Measurements from ENCODE around the gene KRTAP10-11. TPM values are rescaled to one million over a fixed set of nuclear protein-coding genes. Genes with fewer than 3 reads are reported as not detected.
A peak's percentile ranks its signal among the peaks of the same experiment; 100 is the strongest.
"Not testable (repeated sequence)": the region's sequence is repeated elsewhere in the genome, so short reads cannot be mapped to it uniquely, and the experiment has no call there.

Gene KRTAP10-11
- total RNA-seq, 1 donor = not detected

GRCh38 chr21:44658913-44659595 is 12.8 kb downstream of the KRTAP10-11 start:
- DNase-seq (ENCODE audit: low read depth in 2 of 3, low spot score in 2 of 3) = no peak

- not testable (repeated sequence) for DNase-seq (ENCODE audit: low read depth in 2 of 3, low spot score in 2 of 3)
Observed at GRCh38 chr21:44661567-44661966, 15.4 kb downstream of the KRTAP10-11 start.

DNA sequence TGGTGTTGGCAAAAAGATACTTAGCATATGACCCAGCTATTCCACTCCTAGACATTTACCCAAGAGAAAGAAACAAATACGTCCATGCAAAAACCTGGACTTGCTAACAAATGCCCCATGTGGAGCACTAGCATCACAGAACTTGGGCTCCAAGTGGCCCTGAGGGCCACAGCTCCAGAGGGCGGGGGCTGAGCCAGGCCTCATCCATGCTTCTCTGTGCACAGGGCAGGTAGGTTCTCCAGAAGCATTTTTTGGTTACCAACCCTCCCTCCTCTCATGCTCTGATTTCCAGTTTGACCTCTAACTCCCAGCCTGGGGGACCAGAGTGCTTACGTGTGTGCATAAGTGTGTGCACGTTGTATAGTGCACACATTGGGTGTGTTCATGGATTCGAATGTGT is 18.5 kb downstream of the KRTAP10-11 start:
- no peak for DNase-seq (ENCODE audit: low read depth in 2 of 3, low spot score in 2 of 3)

- no peak for DNase-seq (ENCODE audit: low read depth in 2 of 3, low spot score in 2 of 3)
Observed at GRCh38 chr21:44666401-44667320, 20.4 kb downstream of the KRTAP10-11 start, which contains the start of gene KRTAP12-2. TSS of gene KRTAP12-2 (minus strand) at chr21:44666927. CDS start at chr21:44666886, 41 bp downstream.

DNA sequence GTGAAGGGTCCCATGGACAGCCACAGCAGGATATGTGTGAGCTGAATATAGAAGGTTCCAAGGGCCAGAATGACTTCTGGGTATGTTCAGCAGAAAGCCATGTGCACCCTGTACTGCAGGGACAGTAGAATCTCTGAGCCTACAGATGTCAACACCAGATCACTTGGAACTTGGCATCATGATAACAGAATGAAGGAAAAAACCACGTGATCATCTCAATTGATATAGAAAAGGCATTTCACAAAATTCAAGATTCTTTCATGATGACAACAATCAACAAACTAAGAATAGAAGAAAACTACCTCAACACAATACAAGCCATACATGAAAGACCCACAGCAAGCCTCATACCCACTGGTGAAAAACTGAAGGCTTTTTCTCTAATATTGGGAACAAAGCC is 21.4 kb downstream of the KRTAP10-11 start:
- DNase-seq (ENCODE audit: low read depth in 2 of 3, low spot score in 2 of 3) = no peak

DNA sequence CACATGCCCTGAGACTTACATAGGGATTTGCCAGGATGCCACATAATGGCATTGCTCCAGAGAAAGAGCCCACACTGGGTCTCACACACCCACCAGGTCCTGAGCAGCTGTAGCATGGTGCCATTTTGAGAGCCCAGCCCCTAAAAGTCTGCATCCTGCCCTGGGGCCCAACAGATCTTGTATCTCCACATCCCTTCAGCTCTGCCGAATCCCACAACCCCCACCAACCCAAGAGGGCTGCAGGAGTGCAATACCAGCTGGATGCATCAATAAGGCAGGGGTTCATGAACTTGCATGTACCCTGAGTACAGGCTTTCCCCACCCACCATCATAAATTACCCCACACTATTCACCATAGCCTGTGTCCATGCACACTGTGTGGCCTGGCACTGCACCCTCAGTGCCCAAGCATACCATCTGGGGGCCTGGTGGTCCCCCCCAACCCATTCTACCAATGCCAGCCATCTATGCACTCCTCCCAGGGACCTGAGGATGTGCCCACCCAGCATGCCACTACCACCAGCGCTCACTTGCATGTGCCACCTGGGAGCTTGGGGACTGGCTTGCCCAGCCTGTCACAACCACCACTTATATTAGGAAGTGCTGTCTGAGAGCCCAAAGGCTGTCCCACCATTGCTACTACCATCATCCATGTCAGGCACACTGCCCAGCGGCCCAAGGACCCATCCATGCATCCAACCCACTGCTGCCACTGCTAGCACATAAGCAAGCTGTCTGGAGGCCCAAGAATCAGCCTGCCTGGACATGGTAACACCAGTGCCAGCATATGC is 24.6 kb downstream of the KRTAP10-11 start:
- DNase-seq (ENCODE audit: low read depth in 2 of 3, low spot score in 2 of 3) = no peak

GRCh38 chr21:44671911-44672310 is 25.7 kb downstream of the KRTAP10-11 start:
- DNase-seq (ENCODE audit: low read depth in 2 of 3, low spot score in 2 of 3) = no peak

- no peak for DNase-seq (ENCODE audit: low read depth in 2 of 3, low spot score in 2 of 3)
Observed at GRCh38 chr21:44677881-44678280, 31.7 kb downstream of the KRTAP10-11 start.

- no peak for DNase-seq (ENCODE audit: low read depth in 2 of 3, low spot score in 2 of 3)
Observed at GRCh38 chr21:44681152-44681551, 34.9 kb downstream of the KRTAP10-11 start.

DNA sequence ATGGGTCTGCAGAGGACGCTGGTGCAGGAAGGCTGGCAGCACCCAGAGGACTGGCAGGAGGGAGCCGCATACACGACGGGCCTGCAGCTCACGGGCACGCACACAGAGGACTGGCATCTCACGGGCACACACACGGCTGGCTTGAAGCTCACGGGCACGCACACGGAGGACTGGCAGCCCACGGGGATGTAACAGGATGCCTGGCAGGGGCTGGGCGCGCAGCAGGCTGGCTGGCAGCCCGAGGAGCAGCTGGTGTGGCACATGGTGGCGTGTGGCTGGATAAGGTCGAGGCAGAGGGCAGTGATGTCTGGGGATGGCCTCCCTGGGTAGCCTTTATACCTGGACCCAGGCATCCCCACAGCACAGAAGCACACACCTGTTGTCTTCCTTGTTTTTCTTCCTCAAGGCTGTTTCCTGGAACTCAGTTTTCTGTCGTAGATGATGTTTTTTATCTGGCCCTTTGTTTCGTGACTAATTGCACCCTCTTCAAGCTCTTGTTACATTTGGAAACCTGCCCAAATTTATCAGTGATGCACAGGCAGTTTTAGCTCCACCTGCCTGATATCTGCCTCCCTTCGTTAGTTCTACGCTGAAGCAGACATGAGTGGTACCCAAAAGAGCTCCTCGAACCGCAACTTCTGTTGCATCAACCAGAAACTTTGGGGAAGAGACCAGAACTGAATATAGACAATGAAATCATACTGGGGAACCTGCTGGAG is 35.8 kb downstream of the KRTAP10-11 start, which contains the start of gene KRTAP12-1:
Gene KRTAP12-1 (minus strand): TSS at position 303 of the 719 bp plus-strand sequence. CDS start 40 bp downstream, at position 263.
- no peak for DNase-seq (ENCODE audit: low read depth in 2 of 3, low spot score in 2 of 3)

GRCh38 chr21:44682580-44683151 is 36.5 kb downstream of the KRTAP10-11 start:
- DNase-seq (ENCODE audit: low read depth in 2 of 3, low spot score in 2 of 3) = no peak

GRCh38 chr21:44684077-44684476 is 37.9 kb downstream of the KRTAP10-11 start:
- DNase-seq (ENCODE audit: low read depth in 2 of 3, low spot score in 2 of 3) = no peak

GRCh38 chr21:44684483-44684882 is 38.3 kb downstream of the KRTAP10-11 start:
- DNase-seq (ENCODE audit: low read depth in 2 of 3, low spot score in 2 of 3) = no peak

DNA sequence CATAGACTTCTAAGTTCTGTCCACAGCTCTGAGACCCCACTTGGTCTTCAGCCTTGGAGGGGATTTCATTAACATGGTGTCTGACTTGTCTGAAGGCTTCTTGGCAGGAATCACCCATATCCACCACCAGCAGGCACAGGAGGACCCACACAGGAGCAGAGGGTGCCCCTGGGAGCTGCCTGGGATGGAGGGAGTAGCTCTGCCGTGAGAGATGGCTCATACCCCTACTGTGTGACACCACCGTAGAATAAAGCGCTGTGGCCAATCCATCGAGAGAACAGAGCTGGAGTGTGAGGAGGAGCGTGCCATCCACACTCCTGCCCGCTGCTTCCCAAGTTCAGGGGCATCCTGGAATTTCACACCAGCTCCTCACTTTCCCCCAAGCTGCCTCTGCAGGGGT is 38.8 kb downstream of the KRTAP10-11 start:
- not testable (repeated sequence) for DNase-seq (ENCODE audit: low read depth in 2 of 3, low spot score in 2 of 3)

DNA sequence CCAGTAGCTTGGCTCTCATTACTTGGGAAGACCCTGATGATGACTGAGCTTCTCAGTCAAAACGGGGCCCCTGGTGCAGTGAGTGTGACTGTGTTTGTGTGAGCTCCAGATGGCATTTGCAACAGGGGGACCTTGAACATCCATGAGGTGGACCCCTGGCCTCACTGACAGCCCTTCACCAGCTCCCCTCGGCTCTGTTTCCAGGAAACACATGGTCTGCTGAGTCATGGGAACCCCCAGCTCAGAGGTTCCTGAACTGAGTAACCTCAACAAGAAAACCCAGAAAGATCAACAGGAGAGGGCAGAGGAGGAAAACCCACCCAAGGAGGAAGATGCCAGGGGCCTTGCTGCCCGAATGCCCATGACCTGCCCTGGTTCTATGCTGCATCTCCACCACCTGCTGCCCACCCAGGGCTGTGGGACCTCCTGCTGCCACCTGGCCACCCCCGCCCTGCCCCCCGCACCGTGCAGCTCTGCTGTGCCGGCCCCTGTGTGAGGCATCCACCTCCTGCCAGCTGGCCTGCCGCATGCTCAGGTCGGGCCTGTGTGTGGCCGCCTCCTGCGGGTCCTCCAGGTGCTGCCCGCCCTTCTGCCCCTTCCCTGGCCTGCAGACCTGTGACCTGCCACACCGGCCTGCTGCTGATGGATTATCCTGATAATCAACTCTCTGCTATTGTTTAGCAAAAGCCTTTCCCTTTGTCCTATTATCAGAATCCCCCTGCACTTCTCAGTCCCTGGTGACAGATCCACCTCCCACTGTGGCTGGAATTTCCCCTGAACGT is 40.0 kb downstream of the KRTAP10-11 start:
- DNase-seq (ENCODE audit: low read depth in 2 of 3, low spot score in 2 of 3) = peak in 2 of 3 donors; percentile 78 to 84

GRCh38 chr21:44686843-44687561 is 40.8 kb downstream of the KRTAP10-11 start:
- DNase-seq (ENCODE audit: low read depth in 2 of 3, low spot score in 2 of 3) = no peak

DNA sequence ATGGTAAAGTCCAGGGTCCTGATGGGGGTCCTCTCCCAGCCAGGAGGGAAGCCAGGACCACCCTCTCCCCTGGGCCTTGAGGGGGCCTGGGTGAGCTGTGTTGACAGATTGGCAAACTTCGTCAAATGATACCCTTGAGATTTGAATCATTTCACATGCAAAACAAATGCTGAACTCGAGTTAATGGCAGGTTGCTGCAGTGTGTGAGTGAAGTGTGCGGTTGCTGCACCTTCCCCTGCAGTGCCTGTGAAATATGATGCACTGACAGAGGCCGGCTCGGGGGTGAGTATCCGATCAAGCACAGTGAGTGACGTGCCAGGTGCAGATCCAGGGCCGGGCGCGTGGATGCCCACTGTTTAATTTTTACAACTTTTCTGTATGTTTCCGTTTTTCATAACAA is 41.5 kb downstream of the KRTAP10-11 start:
- DNase-seq (ENCODE audit: low read depth in 2 of 3, low spot score in 2 of 3) = no peak

GRCh38 chr21:44689740-44690139 is 43.5 kb downstream of the KRTAP10-11 start:
- not testable (repeated sequence) for DNase-seq (ENCODE audit: low read depth in 2 of 3, low spot score in 2 of 3)
